Posterior vena cava (tissue), 2 donors: ENCODE measurements around the gene ATP8A2. TPM values are rescaled to one million over a fixed set of nuclear protein-coding genes. Genes with fewer than 3 reads are reported as not detected.

Experiments used
- total RNA-seq, 2 donors: library from RNA; stranded (reverse); fragmentation: NEBNext Ultra II Directional; extraction: Animal tissue kit (Norgen Biotek cat#: 25700); gene quantifications; one replicate each; pipeline ENCODE4 v1.2.1, GENCODE V29; 2021
- donor health status: DM: yes; HTN: yes; CAD: no.
- donor health status: DM: yes; HTN: yes; CAD: no.

Gene ATP8A2
- total RNA-seq, 2 donors from 2014 or later = 0.24 to 0.60 TPM

Other genes with a start within 250 kb of the ATP8A2 start
- not detected for gene AMER2, start 199.7 kb upstream of the ATP8A2 start, total RNA-seq
- gene MTMR6, start 84.5 kb upstream of the ATP8A2 start, total RNA-seq = 10 to 100 TPM; 23.5 to 24.5 TPM
- 10 to 100 TPM; 35.1 to 35.9 TPM for gene NUP58, start 70.3 kb upstream of the ATP8A2 start, total RNA-seq